ENCODE results near the gene SMYD3. TPM values are rescaled to one million over a fixed set of nuclear protein-coding genes. Genes with fewer than 3 reads are reported as not detected.

SMYD3 gene
- total and polyA plus RNA-seq, 2 of the 13 experiments (the other 11 are each of a cell fraction or from before 2014, with no cell fraction given): 27.7 to 35.8 TPM

- TF ChIP-seq DNMT1 (CRISPR knock-in tag; IDR thresholded peaks at IDR 0.05) (no peak; the same call in 1 of the 2 replicates), ZNF264 (CRISPR knock-in tag; IDR thresholded peaks at IDR 0.05) (no peak), MBD4 (IDR thresholded peaks at IDR 0.05; ENCODE audit: borderline replicate concordance, low read length) (no peak), ATF1 (CRISPR knock-in tag; IDR thresholded peaks at IDR 0.05) (no peak), ZNF816 (CRISPR knock-in tag; IDR thresholded peaks at IDR 0.05; ENCODE audit: borderline replicate concordance) (no peak), NR2F2 (IDR thresholded peaks at IDR 0.05; ENCODE audit: borderline replicate concordance, low read depth) (no peak), ZNF672 (CRISPR knock-in tag; IDR thresholded peaks at IDR 0.05) (no peak), DBP (CRISPR knock-in tag; IDR thresholded peaks at IDR 0.05; ENCODE audit: not compliant biosample characterization) (no peak), ZBTB40 (IDR thresholded peaks at IDR 0.05) (no peak), ZBTB40 (CRISPR knock-in tag; IDR thresholded peaks at IDR 0.05) (no peak), ZSCAN30 (CRISPR knock-in tag; IDR thresholded peaks at IDR 0.05) (no peak), DNMT3B (CRISPR knock-in tag; conservative IDR thresholded peaks at IDR 0.05) (no peak), ZNF382 (CRISPR knock-in tag; IDR thresholded peaks at IDR 0.05; ENCODE audit: borderline replicate concordance) (no peak), GLMP (CRISPR knock-in tag; IDR thresholded peaks at IDR 0.05; ENCODE audit: borderline replicate concordance) (no peak), MAFK (conservative IDR thresholded peaks at IDR 0.05 in 1 of 2, IDR thresholded peaks at IDR 0.05 in 1 of 2; ENCODE audit: low read length in 2 of 2) (no peak), MTERF4 (CRISPR knock-in tag; IDR thresholded peaks at IDR 0.05) (peak; percentile 57; the same call in 1 of the 2 replicates), ETV5 (CRISPR knock-in tag; IDR thresholded peaks at IDR 0.05; ENCODE audit: borderline replicate concordance) (no peak)
Observed at GRCh38 chr1:246506674-246507481, at the start of gene SMYD3 (continued).
